Measurements from ENCODE around the gene ADD2.

ADD2 gene

DNA sequence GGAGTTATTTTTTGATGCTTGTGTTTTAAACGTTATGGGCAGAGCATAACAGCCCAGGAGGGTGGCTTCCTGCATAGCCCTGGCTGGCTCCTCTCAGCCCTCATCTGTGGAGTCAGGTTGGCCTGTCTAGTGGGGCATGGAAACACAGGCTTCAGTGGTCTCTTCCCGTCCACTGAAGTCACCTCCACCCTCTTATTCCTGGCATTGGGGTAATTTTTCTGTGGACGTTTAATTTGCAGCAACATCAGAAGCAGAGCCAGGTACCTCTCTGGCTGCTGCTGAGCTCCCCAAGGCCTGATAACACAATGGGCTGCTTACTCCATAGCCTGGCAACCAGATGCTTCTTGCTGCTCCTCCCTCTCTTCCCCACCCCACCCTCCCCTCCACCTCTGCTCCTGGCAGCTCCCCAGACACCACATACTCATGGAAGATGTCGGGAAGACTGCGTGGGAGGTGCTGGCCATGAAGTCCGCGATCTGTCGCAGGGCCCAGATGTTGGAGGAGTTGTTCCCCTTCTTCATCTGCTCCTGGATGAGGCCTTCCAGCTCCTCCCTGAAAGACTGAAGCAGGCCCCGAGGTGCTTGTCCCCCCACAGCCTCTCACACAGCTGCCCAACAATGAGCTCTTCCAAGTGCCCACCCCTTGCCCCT is 64.0 kb downstream of the ADD2 start:
- DNase-seq (ENCODE audit: low read depth, low spot score) = no peak

DNA sequence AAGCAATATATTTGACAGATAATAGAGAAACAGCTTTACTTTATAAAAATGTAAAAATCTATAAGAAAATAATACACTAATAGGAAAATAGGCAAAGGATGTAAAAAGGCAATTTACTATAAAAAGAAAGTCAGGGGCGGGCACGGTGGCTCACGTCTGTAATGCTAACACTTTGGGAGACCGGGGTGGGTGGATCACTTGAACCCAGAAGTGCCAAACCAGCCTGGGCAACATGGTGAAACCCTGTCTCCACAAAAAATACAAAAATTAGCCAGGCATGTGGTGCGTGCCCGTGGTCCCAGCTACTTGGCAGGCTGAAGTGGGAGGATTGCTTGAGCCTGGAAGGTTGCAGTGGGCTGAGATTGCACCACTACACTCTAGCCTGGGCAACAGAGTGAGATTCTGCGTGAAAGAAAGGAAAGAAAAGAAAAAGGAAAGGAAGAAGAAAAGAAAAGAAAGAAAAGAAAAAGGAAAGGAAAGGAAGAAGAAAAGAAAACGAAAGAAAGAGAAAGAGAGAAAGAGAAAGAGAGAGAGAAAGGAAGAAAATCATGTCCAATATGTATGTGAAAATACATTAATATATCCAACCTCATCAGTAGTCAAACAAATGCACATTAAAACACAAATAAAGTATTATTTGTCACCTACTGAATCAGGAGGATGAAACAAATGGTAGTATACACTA is 65.1 kb downstream of the ADD2 start:
- no peak for DNase-seq (ENCODE audit: low read depth, low spot score)

DNA sequence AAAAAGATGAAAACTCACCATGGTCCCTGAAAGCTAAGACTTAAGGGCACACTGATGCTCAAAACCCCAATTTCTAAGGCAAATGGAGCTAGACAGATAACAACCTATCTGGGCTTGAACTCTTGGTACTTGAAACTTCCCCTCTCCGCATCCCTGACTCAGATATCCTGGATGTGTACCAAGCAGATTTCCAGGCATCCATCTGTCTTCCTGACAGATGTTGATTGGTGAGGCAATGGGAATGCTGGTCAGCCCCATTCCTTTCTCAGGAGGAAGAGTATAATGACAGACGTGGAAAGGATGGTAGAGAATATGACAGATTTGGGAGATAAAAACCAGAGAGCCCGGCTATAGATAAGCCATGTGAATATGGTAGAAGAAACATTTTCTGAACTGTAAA is 69.2 kb downstream of the ADD2 start:
- no peak for DNase-seq (ENCODE audit: low read depth, low spot score)

DNA sequence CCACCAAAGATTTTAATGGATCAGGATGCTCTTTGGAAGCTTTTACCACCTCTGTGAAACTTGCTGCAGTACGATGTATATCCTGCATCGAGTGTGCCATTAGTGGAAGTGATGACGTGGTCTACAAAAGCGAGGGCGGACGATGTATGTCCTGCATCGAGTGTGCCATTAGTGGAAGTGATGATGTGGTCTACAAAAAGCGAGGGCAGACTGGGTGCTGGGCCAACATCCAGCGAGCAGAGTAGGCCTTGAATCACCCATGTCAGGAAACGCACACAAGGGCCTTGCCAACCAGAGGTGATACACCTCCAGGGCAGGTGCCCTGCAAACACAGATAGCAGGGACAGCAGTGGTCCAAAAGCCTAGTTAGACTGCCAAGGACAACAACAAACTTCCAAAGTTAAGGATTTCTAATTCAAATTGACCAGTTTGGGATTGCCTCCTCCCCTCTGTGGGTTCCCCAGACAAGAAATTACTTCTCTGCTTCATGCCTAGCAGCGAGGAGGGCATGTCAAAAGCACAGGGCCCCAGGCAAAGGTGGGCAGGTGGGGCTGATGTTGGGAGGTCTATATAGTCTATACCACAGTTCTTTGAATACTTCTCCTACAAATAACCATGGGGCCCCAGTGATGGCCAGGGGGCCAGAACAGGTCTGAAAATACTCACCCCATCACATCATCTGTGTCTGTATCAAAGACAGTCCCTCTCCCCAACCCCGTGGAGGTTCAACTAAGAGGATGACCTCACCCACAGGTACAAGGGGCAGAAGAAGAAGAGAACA is 70.2 kb downstream of the ADD2 start:
- DNase-seq (ENCODE audit: low read depth, low spot score) = no peak

DNA sequence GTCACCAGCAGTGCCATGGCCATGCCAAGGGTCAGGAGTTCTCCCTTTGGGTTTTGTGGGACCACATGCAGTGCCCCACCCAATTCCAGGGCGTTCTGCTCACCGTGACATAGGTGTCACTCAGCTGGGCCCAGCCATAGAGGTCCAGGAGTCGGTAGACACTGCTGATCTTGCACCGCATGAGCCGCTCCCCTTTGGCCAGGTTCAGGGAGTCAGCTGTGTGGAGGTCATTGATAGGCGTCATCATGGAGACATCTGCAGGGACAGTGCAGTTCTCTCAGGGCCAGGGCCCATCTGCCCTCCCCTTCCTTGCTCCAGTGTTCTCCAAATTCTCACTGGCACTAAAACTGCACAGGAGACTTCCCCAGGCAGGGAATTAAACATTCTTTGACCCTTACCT is 71.9 kb downstream of the ADD2 start:
- no peak for DNase-seq (ENCODE audit: low read depth, low spot score)

DNA sequence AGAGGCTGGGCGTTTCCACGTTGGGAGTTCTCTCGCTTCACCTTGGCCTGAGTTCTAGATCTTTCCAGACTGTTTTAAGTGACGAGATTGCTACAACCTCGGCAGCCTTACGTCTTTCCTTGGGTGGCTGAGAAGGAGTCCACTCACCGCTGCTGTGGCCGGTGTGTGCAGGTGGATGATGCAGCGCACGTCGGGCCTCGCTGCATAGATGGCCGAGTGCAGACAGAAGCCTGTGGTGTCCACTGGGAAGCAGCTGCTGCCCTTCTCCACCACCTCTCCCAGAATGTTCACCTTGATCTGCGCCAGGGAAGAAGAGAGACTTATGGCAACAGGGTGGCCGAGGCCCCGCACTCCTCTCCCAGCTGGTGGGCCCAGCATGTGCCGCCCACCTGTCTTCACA is 75.7 kb downstream of the ADD2 start:
- DNase-seq (ENCODE audit: low read depth, low spot score) = no peak

DNA sequence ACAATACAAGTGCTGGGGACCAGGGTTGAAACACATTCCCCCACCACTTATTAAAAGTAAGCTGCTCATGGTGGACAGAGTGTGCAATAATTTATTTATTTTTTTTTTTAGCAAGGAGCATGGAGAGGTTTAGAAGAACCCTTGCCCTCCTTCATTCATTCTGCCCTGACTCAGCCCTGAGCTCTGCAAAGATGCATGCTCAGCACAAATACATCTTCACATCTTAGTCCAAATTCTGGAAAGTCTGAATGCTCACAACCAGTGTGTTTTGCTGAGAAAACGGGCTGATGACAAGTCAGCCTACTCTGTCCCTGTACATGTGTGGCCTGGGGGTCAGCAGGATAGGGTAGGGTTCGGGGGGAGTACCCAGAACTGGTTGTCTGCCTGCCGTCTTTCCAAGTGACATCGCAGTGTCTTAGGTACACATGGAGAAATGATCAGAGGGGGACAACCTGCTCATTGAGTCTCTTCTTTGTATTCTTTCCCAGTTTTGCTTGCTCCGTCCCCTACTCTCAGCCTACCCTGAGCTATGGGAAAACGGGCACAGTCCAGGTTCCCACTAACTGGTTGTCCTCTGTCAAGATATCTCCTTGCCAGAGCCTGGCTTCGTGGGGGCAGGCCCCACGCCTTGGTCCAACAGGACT is 76.4 kb downstream of the ADD2 start:
- DNase-seq (ENCODE audit: low read depth, low spot score) = no peak

DNA sequence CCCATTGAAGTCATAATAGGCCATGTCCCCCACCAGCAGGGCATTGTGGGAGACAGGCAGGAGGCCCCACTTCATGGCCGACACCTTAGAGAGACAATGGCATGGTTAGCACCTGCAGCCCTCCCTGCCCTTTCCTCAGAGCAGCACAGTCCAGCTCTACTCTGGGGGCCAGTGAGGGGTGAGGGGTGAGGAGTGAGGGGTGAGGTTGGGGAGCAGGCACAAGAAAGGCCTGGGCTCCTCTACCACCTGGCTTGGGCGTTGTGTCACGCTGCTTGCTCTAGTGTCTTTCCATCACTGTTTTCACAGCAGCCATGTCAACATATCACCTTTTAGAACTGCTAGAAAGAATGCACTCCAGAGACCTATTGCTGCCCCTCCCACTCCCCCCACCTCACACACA is 77.2 kb downstream of the ADD2 start:
- DNase-seq (ENCODE audit: low read depth, low spot score) = no peak

DNA sequence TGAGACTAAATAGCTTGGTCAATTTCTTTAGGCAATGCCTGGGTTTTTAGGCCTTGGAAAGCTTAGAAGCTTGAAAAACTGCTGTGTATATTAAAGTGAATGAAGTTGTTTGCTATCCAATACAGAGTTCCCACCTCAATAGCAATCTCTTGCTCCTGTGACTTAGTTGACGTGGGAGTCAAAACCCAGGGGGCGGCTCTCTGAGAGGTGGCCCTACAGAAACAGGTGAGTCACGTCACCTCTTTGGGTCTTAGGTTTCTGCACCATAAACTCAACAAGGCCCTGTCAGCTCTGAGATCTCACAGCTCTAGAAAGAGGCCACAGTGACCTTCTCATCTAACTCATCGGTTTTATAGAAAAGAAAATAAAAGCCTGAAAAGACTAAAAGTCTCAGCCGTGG is 79.6 kb downstream of the ADD2 start:
- DNase-seq (ENCODE audit: low read depth, low spot score) = no peak

DNA sequence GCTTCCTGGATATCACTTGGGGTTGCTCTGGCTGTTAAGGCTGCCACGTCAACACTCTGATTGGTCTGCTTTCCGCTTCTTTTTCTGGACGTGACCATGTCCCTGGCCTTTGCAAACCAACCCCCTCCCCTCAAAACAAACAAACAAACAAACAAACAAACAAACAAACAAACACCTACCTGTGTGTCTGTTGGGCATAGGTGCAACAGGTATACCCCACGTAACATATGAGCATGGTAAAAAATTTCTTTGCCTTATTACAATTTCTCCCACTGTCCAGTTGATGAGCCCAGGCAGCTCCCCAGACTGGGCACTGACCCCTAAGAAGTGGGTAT is 80.6 kb downstream of the ADD2 start:
- no peak for DNase-seq (ENCODE audit: low read depth, low spot score)

DNA sequence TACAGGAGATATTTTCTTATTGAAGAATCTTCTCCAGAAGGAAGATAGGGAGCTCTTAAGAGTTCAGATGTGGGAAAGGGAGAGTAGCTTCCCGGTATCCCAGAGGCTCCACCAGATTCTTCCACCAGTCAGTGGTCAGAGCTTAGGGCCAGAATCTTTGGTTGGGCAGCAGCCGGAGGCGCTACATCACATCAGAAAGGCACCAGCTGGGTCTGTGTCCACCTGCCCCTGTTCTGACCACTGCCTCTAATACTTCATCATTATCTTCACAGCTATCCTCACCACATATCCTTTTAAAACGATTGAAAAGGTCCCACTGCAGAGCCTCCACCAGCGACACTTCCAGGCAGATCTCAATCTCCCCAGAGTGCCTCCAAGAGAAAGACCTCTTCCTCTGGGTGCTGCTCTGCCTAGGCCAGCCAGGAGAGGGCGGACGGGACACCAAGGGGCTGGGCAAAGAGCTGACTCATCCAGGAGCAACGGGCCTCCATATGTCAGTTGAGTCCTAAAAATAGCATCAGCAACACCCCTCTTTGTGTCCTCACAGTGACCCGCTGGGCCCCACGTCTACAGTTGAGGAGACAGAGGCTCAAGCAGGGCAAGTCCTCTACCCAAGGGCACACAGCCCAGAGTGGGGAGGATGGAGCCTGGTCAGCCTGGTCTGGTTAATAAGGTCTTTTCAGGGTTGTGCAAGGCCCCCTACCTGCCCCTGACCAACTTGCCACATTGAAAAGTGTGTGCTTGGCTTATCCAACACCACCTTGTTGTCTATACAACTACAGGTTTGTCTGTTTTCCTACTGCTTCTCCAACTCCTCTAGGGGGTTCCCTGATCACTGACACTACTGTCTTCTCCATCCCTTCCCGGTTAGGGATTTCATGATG is 81.2 kb downstream of the ADD2 start:
- no peak for DNase-seq (ENCODE audit: low read depth, low spot score)

DNA sequence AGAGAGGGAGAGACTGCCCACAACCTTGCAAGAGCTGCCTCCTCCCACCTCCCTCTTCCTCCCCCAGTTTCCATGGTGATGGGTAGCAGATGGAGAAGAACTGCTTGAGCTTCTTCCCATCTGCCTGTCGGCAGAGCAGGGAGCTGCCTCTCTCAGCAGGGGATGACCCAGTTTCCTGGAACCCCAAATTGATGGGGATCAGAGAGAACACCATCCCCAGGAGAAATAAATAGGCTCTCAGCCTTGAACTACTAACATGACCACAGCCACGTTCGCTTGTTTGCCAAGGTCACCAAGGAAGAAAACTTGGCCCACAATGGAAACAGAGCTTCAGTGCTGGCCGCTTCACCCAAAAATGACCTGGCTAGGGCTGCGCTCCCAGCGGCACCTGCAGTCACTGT is 82.2 kb downstream of the ADD2 start:
- no peak for DNase-seq (ENCODE audit: low read depth, low spot score)

DNA sequence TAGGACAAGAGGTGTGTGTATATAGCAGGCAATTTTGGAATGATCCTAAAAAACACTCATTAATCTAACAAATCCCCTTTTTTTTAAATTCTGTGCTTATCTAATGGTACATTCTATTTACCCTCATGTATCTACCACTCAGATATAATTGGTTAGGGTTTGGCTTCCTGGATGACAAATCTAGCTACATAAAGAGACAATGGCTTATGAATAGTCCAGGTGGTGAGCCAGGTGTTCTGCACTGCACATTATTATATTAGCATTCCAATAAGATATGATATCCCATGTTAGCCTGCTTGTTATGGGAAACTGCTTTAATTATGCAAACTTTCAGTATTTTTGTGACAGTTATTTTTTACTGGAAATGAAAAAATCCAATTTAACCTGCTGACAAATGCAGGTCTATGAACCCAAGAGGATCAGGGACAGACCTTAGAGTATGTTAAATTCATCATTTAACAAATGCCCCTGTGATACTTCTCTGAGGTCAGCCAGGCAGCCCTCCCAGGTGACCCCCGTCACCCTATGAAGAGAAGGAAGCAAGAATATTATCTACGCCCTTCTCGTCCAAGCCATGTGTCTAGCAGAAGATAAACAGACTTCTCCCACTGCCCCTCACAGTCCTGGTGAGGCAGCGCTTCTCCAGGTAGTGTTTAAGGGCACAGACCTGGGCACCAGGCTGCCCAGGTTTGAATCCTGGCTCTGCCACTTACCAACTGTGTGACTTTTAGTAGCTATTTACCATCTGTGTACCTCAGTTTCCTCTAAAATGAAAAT is 83.0 kb downstream of the ADD2 start:
- no peak for DNase-seq (ENCODE audit: low read depth, low spot score)

DNA sequence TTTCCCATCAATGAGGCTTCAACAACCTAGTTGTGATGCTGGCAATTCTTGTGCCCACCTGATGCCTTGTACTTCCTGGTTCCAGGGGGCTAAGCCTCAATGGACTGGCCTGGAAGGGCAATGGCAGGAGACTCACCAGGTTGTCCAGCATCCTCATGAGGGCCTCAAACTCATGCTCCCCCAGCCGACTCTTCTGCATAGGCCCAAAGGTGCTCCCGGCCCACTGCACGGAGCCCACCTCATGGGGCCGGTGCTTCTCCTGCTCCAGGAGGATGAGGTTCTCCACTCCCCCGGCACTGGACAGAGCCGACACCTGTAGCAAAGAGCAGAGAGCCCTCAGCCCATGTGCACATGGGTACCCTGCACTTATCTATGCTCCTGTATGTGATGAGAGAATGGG is 84.5 kb downstream of the ADD2 start:
- no peak for DNase-seq (ENCODE audit: low read depth, low spot score)

DNA sequence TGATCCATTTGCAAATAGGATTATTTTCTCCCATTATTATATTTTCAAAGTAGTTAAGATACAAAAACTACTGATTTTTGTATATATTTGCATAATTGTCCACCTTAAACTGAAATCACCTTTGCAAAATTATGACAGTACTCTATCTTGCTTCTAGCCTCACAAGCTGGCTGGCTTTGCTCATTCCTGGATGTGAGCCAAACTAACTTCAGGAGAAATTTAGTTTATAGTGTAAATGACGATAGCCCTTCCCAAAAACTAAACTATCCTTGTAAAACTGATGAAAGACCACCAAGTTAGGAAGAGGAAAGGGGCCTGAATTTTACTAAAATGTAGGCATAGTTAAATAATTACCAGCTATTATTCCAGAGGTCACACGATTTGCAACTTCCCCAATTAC is 87.3 kb downstream of the ADD2 start:
- no peak for DNase-seq (ENCODE audit: low read depth, low spot score)

DNA sequence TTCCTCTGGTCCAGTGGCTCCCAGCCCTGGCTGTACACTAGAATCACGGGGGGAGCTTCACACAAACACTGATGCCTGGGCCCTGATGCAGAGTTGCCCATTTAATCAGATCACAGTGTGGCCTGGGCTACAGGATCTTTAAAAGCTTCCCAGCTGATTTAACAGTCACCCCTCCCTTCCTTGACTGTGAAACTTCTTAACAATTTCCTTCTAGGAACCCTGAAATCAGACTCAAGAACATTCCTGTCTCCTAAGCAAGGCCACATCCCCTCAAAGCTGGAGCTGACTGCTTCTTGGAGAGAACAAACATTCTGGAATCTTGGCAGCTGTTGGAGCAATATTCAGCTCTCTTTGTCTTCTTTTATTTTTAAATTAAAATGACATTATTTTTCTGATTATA is 88.7 kb downstream of the ADD2 start:
- DNase-seq (ENCODE audit: low read depth, low spot score) = no peak

DNA sequence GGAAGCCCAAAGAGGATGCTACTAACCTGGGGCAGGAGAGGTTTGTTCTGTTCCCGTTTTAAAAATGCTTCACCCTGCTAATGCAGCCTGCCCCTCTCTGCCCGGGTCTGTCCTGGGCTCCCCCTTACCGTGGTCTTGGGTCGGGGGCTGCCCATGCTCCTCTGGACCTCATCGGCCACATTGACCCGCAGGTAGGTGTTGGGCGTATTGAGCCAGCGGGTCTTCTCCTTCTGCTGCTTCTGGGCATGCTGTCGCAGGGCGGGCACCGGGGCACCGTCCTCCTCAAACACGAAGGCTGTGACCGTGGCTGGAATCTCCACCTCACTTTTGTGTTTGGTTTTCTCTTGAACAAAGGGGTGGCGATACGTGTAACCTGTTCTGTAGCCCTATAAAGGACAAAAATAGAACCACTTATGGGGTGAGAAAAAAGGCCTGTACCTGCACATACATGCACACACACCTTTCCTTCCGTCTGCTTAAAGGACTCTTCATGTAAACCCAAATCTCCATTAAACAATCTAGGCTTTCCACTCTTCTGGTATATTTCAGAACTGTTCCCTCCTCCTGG is 89.3 kb downstream of the ADD2 start:
- DNase-seq (ENCODE audit: low read depth, low spot score) = no peak

DNA sequence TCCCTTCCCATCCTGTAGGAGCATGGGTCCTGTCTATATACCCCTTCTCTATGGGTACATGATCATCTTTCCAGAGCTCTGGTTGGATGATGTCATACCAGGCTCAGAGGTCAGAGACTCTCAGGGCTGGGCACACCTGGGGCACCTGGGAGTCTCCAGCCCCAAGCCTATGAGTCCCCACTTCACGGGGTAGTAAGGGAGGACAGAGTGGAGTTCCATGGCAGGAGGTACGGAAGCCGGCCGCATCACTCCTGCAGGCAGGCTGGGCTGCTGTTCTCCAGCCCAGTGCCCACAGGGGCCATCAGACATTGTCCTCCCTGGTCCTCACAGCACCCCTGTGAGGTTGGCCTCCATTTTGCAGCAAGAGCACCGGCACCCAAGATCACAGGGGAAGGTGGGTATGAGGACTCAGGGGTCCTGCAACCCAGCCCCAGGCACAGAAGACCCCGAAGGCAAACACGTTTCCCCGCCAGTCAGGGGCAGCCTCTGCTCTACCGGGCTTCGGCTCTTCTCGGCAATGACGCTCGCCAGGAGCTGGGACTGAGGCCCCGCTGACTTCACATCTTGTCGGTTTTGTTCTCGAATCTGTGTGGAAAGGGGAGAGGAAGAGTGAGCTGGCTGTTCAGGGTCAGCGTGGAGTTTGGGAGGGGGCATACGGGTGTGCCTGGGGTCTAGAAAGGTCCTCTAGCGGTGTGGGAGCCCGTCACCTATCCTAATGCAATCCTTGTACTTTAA is 91.5 kb downstream of the ADD2 start:
- DNase-seq (ENCODE audit: low read depth, low spot score) = no peak

DNA sequence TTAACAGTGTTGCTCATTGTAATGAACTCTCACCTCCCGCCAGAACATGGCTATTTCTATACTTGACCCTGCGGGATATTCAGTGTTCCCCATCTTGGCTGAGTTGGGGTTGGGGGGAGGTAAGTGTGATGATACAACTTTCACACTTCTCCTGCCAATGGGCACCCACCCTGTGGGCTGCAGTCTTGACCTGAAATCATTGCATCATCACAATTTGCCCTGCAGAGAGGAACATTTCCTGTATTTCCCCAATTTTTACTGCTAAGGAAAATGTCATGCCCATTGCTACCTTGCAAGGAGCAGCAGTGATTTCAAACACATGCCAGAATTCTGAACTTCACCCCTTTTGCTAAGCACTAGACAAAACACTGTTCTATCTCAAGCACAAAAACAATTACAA is 92.1 kb downstream of the ADD2 start:
- DNase-seq (ENCODE audit: low read depth, low spot score) = no peak
